Measurements from ENCODE around the gene HDAC10. TPM values are rescaled to one million over a fixed set of nuclear protein-coding genes. Genes with fewer than 3 reads are reported as not detected.

HDAC10 gene
- total and polyA plus RNA-seq, 4 donors = 16.2 to 74.3 (median 37.2) TPM

GRCh38 chr22:50251477-50252081 lies 514 bp upstream of the HDAC10 start:
- no peaks in the 10 kb centered on the region for H3K9me3 ChIP-seq (ENCODE audit: control insufficient read depth, insufficient read depth, low read length)
- H3K27me3 ChIP-seq (ENCODE audit: control insufficient read depth, insufficient read depth, low read length) = no peaks in the 10 kb centered on the region
- H3K27ac ChIP-seq (ENCODE audit: low read depth, low read length) = peak overlapping the region; percentile 40
- DNase-seq (ENCODE audit: low read depth in 4 of 6, low spot score in 6 of 6) = no peak
- WGBS (ENCODE audit: insufficient coverage) = 12% methylated on average over 36 of the region's 36 CpGs
- H3K4me1 ChIP-seq (ENCODE audit: control insufficient read depth, insufficient read depth, low read length) = peaks cover 45% of the 10 kb centered on the region
- H3K4me3 ChIP-seq (ENCODE audit: low read depth, low read length) = peak overlapping the region; percentile 57
- H3K36me3 ChIP-seq (ENCODE audit: control insufficient read depth, insufficient read depth, low read length) = peaks cover 84% of the 10 kb centered on the region

GRCh38 chr22:50250249-50250554 lies 863 bp downstream of the HDAC10 start:
- Histone ChIP-seq H3K9me3 (ENCODE audit: control insufficient read depth, insufficient read depth, low read length) (no peaks in the 10 kb centered on the region), H3K27me3 (ENCODE audit: control insufficient read depth, insufficient read depth, low read length) (no peaks in the 10 kb centered on the region), H3K27ac (ENCODE audit: low read depth, low read length) (no peak overlapping the region), H3K4me1 (ENCODE audit: control insufficient read depth, insufficient read depth, low read length) (peaks cover 54% of the 10 kb centered on the region), H3K36me3 (ENCODE audit: control insufficient read depth, insufficient read depth, low read length) (peaks cover 84% of the 10 kb centered on the region), H3K4me3 (ENCODE audit: low read depth, low read length) (peak overlapping the region; percentile 57)
- DNase-seq (ENCODE audit: low read depth in 4 of 6, low spot score in 6 of 6) = no peak
- 78% methylated on average over 11 of the region's 11 CpGs for WGBS (ENCODE audit: insufficient coverage)

GRCh38 chr22:50249341-50250248 lies 1.5 kb downstream of the HDAC10 start:
- Histone ChIP-seq H3K4me3 (ENCODE audit: low read depth, low read length) (no peak overlapping the region), H3K27ac (ENCODE audit: low read depth, low read length) (no peak overlapping the region), H3K4me1 (ENCODE audit: control insufficient read depth, insufficient read depth, low read length) (peaks cover 54% of the 10 kb centered on the region), H3K27me3 (ENCODE audit: control insufficient read depth, insufficient read depth, low read length) (no peaks in the 10 kb centered on the region), H3K9me3 (ENCODE audit: control insufficient read depth, insufficient read depth, low read length) (no peaks in the 10 kb centered on the region), H3K36me3 (ENCODE audit: control insufficient read depth, insufficient read depth, low read length) (peaks cover 78% of the 10 kb centered on the region)
- no peak for DNase-seq (ENCODE audit: low read depth in 4 of 6, low spot score in 6 of 6)
- WGBS (ENCODE audit: insufficient coverage) = 87% methylated on average over 32 of the region's 32 CpGs

- no peak for DNase-seq (ENCODE audit: low read depth in 4 of 6, low spot score in 6 of 6)
- WGBS (ENCODE audit: insufficient coverage) = 90% methylated on average over 28 of the region's 29 CpGs
- no peak overlapping the region for H3K4me3 ChIP-seq (ENCODE audit: low read depth, low read length)
- peaks cover 66% of the 10 kb centered on the region for H3K36me3 ChIP-seq (ENCODE audit: control insufficient read depth, insufficient read depth, low read length)
- no peaks in the 10 kb centered on the region for H3K9me3 ChIP-seq (ENCODE audit: control insufficient read depth, insufficient read depth, low read length)
- H3K27ac ChIP-seq (ENCODE audit: low read depth, low read length) = no peak overlapping the region
- H3K4me1 ChIP-seq (ENCODE audit: control insufficient read depth, insufficient read depth, low read length) = peaks cover 63% of the 10 kb centered on the region
- H3K27me3 ChIP-seq (ENCODE audit: control insufficient read depth, insufficient read depth, low read length) = no peaks in the 10 kb centered on the region
These were observed 2.6 kb downstream of the HDAC10 start for GRCh38 chr22:50248196-50249081.

- 37% methylated on average over 16 of the region's 16 CpGs for WGBS (ENCODE audit: insufficient coverage)
- Histone ChIP-seq H3K27me3 (ENCODE audit: control insufficient read depth, insufficient read depth, low read length) (no peaks in the 10 kb centered on the region), H3K4me1 (ENCODE audit: control insufficient read depth, insufficient read depth, low read length) (peaks cover 69% of the 10 kb centered on the region), H3K9me3 (ENCODE audit: control insufficient read depth, insufficient read depth, low read length) (no peaks in the 10 kb centered on the region), H3K27ac (ENCODE audit: low read depth, low read length) (no peak overlapping the region), H3K4me3 (ENCODE audit: low read depth, low read length) (no peak overlapping the region), H3K36me3 (ENCODE audit: control insufficient read depth, insufficient read depth, low read length) (peaks cover 61% of the 10 kb centered on the region)
- DNase-seq (ENCODE audit: low read depth in 4 of 6, low spot score in 6 of 6) = peak in 1 of 6 donors; percentile 29
These were observed 3.3 kb downstream of the HDAC10 start for GRCh38 chr22:50247748-50248147.

- DNase-seq (ENCODE audit: low read depth in 4 of 6, low spot score in 6 of 6) = no peak
- H3K9me3 ChIP-seq (ENCODE audit: control insufficient read depth, insufficient read depth, low read length) = no peaks in the 10 kb centered on the region
- no peak overlapping the region for H3K27ac ChIP-seq (ENCODE audit: low read depth, low read length)
- H3K36me3 ChIP-seq (ENCODE audit: control insufficient read depth, insufficient read depth, low read length) = peaks cover 50% of the 10 kb centered on the region
- H3K27me3 ChIP-seq (ENCODE audit: control insufficient read depth, insufficient read depth, low read length) = no peaks in the 10 kb centered on the region
- H3K4me1 ChIP-seq (ENCODE audit: control insufficient read depth, insufficient read depth, low read length) = peaks cover 67% of the 10 kb centered on the region
- WGBS (ENCODE audit: insufficient coverage) = 88% methylated on average over 17 of the region's 20 CpGs
- H3K4me3 ChIP-seq (ENCODE audit: low read depth, low read length) = no peak overlapping the region
These were observed 4.6 kb downstream of the HDAC10 start for GRCh38 chr22:50246242-50247175.

- Histone ChIP-seq H3K9me3 (ENCODE audit: control insufficient read depth, insufficient read depth, low read length) (no peaks in the 10 kb centered on the region), H3K4me1 (ENCODE audit: control insufficient read depth, insufficient read depth, low read length) (peaks cover 69% of the 10 kb centered on the region), H3K27ac (ENCODE audit: low read depth, low read length) (peak overlapping the region; percentile 87), H3K27me3 (ENCODE audit: control insufficient read depth, insufficient read depth, low read length) (no peaks in the 10 kb centered on the region), H3K36me3 (ENCODE audit: control insufficient read depth, insufficient read depth, low read length) (peaks cover 54% of the 10 kb centered on the region), H3K4me3 (ENCODE audit: low read depth, low read length) (peak overlapping the region; percentile 86)
- DNase-seq (ENCODE audit: low read depth in 4 of 6, low spot score in 6 of 6) = no peak
- 16% methylated on average over 46 of the region's 53 CpGs for WGBS (ENCODE audit: insufficient coverage)
These were observed 5.6 kb downstream of the HDAC10 start for GRCh38 chr22:50245214-50246072.

GRCh38 chr22:50244420-50245213 lies 6.4 kb downstream of the HDAC10 start, which contains the start of gene TUBGCP6:
Gene TUBGCP6 (minus strand): TSS chr22:50245023. CDS start chr22:50244459, 564 bp downstream.
- under 1% methylated on average over 75 of the region's 76 CpGs for WGBS (ENCODE audit: insufficient coverage)
- no peaks in the 10 kb centered on the region for H3K9me3 ChIP-seq (ENCODE audit: control insufficient read depth, insufficient read depth, low read length)
- peaks cover 54% of the 10 kb centered on the region for H3K36me3 ChIP-seq (ENCODE audit: control insufficient read depth, insufficient read depth, low read length)
- H3K4me1 ChIP-seq (ENCODE audit: control insufficient read depth, insufficient read depth, low read length) = peaks cover 62% of the 10 kb centered on the region
- peak within 1 kb of the TSS; percentile 86 for H3K4me3 ChIP-seq (ENCODE audit: low read depth, low read length)
- H3K27me3 ChIP-seq (ENCODE audit: control insufficient read depth, insufficient read depth, low read length) = no peaks in the 10 kb centered on the region
- peak within 1 kb of the TSS; percentile 87 for H3K27ac ChIP-seq (ENCODE audit: low read depth, low read length)
- peak; percentile 82 to 98 (median 93) for DNase-seq (ENCODE audit: low read depth in 4 of 6, low spot score in 6 of 6)
